Stimulated activated CD4-positive, alpha-beta T cell treated with anti-CD3 and anti-CD28 coated beads, Interleukin-4, amount 100 ng/mL, for 48 hours (primary cell): ENCODE data around the gene TGIF1.
"Not testable (repeated sequence)": the region's sequence is repeated elsewhere in the genome, so short reads cannot be mapped to it uniquely, and the experiment has no call there.

ENCODE experiments used
- DNase-seq, 2 donors: peaks; one replicate each; pipeline ENCODE4 v3.0.0-alpha.2; 2020; ENCODE audit warnings: low read depth in 2 of 2

TGIF1 gene

DNA sequence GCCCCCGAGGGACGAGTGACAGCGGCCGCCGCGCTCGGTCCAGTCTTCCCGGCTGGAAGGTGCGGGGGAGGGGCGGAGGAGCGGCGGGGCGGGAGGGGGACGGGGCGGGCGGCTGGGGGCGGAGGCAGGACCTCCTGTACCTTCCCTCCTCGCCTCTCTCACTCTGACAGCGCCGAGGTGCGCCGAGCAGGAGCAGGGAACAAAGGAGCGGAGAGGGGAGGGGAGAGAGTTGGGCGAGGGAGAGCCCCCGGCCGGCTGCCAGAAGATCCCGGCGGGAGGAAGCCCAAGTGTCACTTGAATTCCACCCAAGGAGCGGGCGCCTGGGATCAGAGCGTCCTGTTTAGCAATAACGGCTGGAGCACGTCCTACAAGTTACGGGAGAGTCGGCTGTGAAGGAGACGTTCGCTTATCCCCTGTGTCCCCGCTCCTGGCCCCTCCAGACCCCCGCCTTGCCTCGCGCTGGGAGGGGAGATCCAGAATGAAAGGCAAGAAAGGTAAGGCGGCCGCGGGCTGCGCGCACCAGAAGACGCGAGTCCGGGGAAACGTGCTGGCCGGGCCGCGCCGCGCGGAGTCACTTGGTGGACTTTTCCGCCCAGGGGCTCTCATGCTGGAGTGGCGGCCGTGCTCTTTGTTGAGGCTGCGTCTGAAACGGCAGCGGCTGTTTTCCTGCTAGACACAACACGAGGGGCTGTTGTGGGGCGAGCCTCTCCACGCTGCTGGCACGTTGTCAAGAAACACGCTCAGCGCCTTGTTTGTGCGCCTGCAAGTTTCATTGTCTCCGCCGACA, at the start of gene TGIF1:
TSS of gene TGIF1 (plus strand) at position 161 of the 787 bp plus-strand sequence. CDS start at position 479, 318 bp downstream.
- peak; percentile 45 to 47 for DNase-seq

GRCh38 chr18:3400567-3401296, 49.2 kb upstream of the TGIF1 start:
- DNase-seq = no peak

DNA sequence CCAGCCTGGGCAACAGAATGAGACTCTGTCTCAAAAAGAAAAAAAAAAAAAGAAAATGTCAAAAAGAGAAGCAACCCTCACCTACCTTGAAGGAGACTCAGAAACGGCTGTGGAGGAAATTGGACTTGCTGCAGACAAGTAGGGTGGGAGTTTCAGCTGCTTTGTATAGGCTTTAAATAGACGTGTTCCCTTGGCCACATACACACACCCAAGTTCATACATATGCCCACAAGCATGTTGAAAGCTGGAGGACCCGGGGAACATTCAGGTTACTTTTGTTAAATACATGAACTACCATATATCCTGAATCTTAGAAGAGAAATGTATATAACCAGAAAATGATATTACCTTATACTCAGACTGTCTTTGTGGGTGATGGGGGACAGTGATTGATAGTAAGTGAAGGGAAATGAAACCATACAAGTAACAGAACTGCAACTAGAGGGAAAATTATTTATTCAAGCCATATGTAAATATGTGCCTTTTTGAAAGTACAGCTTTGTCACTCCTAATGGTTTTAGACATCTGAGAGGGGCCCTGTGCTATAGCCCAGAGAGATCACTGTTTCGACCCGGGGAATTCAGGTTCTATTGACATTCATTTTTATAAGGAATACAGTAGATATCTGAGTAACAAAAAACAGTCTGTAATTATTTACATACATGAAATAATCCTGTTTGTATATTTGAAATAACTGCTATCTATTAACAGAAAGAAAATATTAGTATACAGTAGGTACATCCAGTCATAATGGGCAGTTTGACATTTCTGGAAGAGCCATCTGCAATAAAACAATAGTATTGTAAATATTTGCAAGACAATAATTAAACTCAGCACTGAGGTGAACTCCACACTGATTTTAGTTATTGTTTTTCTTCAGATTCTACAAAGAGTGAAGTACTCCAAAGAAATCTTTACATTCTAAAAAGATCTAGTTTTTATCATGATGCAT, 48.0 kb upstream of the TGIF1 start:
- no peak for DNase-seq

DNA sequence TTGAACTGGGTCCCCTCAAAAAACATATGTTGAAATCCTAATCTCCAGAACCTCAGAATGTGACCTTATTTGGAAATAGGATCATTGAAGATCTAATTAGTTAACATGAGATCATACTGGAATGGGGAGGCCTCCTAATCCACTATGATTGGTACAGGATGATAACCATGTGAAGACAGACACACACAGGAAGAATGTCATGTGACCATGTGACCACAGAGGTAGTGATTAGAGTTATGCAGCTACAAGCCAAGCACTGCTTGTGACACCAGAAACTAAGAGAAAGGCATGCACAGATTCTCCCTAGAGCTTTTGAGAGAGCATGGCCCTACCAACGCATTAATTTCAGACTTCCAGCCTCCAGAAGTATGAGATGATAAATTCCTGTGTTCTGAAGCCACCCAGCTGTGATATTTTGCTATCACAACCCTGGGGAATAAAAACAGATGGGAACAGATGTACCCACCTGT, 47.0 kb upstream of the TGIF1 start:
- DNase-seq = no peak

GRCh38 chr18:3405713-3406112, 44.3 kb upstream of the TGIF1 start:
- no peak for DNase-seq

DNA sequence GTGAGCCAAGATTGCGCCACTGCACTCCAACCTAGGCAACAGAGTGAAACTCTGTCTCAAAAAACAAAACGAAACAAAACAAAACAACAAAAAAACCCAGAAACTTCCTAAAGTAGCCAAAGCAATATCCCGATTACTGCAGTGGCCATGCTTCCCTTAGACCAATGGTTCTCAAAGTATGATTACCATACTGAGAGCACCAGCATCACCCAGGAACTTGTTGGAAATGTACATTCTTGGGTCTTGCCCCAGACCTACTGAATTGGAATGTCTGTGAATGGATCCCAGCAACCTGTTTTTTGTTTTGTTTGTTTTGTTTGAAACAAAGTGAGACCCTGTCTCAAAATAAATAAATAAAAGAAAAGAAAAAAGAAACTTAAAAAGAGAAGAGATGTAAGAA, 41.9 kb upstream of the TGIF1 start:
- DNase-seq = no peak

- DNase-seq = no peak
Observed at GRCh38 chr18:3409811-3410210, 40.2 kb upstream of the TGIF1 start.

- no peak for DNase-seq
Observed at GRCh38 chr18:3410273-3410672, 39.7 kb upstream of the TGIF1 start.

GRCh38 chr18:3410876-3411275, 39.1 kb upstream of the TGIF1 start:
- not testable (repeated sequence) for DNase-seq

GRCh38 chr18:3411327-3411726, 38.6 kb upstream of the TGIF1 start:
- no peak for DNase-seq

DNA sequence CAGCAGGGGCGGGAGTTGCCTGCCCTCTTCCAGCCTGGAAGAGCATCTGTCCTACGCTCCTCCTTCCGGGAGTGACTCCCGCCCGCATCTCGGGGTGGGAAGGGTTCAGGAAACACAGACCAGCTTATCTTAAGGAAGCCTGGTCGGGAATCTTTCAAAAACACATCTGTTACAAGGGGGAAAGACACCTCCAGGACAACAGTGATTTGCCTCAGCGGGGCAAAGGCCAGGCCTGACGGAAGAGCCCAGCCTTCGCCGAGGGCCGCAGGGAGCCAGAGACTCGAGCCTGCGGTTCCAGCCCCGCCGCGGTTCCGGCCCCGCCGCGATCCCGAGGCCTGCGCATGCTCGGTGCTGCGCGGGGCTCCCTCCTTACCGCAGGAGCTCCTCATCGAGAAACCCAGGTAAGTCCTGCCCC, 38.1 kb upstream of the TGIF1 start:
- peak in 1 of 2 donors; percentile 9 for DNase-seq

DNA sequence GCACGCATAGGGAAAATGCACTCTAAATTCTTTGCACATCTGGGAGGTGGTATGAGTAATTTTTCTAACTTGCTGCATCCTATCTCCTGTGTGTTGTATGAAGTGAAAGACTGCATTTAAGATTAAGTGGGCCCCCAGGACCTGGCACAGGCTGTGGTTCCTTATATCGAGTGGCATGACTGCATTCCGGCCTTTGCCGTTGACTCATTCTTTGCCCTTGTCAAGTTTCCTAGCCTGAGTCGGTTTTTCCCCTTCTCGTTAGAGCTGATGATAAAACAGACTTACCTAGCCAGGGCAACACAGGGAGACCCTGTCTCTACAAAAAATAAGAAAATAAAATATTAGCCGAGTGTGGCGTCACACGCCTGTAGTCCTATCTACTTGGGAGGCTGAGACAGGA, 37.4 kb upstream of the TGIF1 start:
- peak; percentile 33 to 36 for DNase-seq

DNA sequence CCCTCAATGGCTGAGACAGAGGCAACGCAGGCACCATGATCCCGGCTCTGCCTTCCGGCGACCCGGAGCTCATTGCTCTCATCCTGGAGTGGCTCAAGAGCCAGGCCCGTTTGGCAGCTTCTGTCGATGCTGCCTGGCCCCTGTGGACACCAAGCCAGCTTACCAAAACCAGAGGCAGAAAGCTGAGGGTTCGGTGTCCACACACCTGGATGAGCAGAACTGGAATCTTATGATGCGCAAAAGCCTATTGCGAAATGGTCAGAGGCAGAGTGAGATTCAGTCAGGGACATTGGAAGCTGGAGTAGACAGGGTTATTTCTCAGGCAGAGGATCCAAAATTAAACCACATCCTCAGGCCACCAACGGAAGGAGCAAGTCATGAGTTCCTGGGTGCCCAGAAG, 34.9 kb upstream of the TGIF1 start:
- DNase-seq = no peak

- DNase-seq = no peak
Observed at GRCh38 chr18:3418083-3418482, 31.9 kb upstream of the TGIF1 start.

DNA sequence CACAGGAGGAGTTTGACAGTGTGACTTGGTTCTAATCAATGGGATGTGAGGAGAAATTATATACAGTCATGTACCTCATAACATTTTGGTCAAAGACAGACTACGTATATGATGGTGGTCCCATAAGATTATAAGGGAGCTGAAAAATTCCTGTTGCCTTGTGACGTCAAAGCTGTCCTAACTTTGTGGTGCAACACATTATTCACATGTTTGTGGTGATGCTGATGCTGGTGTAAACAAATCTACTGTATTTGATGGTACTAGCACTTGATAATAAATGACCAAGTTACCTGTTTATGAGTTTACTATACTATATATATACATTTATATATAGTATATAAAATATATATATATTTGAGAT, 29.1 kb upstream of the TGIF1 start:
- no peak for DNase-seq

- no peak for DNase-seq
Observed at GRCh38 chr18:3422905-3423304, 27.1 kb upstream of the TGIF1 start.

GRCh38 chr18:3424280-3424890, 25.6 kb upstream of the TGIF1 start:
- no peak for DNase-seq

- no peak for DNase-seq
Observed at GRCh38 chr18:3425030-3425429, 24.9 kb upstream of the TGIF1 start.

GRCh38 chr18:3425446-3425845, 24.5 kb upstream of the TGIF1 start:
- DNase-seq = no peak

GRCh38 chr18:3426074-3426473, 23.9 kb upstream of the TGIF1 start:
- no peak for DNase-seq

DNA sequence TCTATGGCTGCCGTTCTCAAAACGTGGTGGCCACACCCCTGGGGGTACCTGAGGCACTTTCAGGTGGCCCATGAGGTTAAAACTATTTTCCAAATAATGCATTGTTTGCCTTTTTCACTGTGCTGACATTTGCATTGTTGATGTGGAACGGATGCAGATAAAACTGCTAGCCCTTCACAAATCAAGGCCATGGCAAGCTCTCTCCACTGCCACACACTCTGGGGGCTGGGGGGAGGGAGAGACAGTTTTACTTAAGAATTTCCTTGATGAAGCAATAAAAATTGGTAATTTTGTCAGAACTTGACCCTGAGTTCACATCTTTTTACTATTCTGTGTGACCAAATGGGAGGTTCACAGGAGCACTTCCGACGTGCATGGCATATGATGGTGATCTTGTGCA, 22.0 kb upstream of the TGIF1 start:
- no peak for DNase-seq

DNA sequence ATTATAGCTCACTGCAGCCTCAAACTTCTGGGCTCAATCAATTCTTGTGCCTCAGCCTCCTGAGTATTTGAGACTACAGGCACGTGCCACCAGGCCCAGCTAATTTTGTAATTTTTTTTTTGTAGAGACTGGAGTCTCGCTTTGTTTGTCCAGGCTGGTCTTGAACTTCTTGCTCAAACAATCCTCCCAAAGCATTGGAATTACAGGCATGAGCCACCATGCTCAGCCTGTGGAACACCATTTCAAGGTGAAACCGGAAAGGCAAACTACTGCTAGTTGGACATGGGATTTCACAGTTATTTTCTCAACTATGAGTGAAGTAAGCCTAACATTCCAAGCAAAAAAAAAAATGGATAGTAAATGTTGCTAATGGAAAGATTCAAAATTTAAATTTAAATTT, 20.9 kb upstream of the TGIF1 start:
- DNase-seq = no peak
